GM23338 (cell line): ENCODE data around the gene LAYN. TPM values are rescaled to one million over a fixed set of nuclear protein-coding genes. Genes with fewer than 3 reads are reported as not detected.

Experiments used
- ATAC-seq: fragments of 200-7000 bp; cut with Tn5 transposase; 3 replicates; pipeline ENCODE4 v1.9.1; 2020
- DNase-seq: peaks from one replicate; pipeline ENCODE4 v3.0.0-alpha.2; 2015; ENCODE audit warnings: low spot score
- H2AFZ ChIP-seq: fragments of 200-600 bp; sonication (generic); 2 replicates; pipeline ENCODE4 v1.8.0; 2016; ENCODE audit warnings: antibody characterized with exemption, mild to moderate bottlenecking, moderate library complexity
- H3F3A ChIP-seq: fragments of 200-600 bp; sonication (generic); replicated peaks from 2 replicates; pipeline ENCODE4 v1.8.0; 2017; ENCODE audit warnings: antibody characterized with exemption, mixed run types, low read depth
- H3K27ac ChIP-seq: fragments of 200-600 bp; sonication (generic); 2 replicates; pipeline ENCODE4 v1.6.1; 2016; ENCODE audit warnings: low read depth
- H3K27me3 ChIP-seq: fragments of 200-600 bp; sonication (generic); 2 replicates; pipeline ENCODE4 v1.8.0; 2016; ENCODE audit warnings: mild to moderate bottlenecking, mixed run types, moderate library complexity; ENCODE audit not compliant: insufficient read depth
- H3K36me3 ChIP-seq: fragments of 200-600 bp; sonication (generic); 2 replicates; pipeline ENCODE4 v1.8.0; 2016; ENCODE audit warnings: mild to moderate bottlenecking; ENCODE audit not compliant: insufficient read depth
- H3K4me1 ChIP-seq: fragments of 200-600 bp; sonication (generic); 2 replicates; pipeline ENCODE4 v1.8.0; 2016; ENCODE audit warnings: mild to moderate bottlenecking, moderate library complexity; ENCODE audit not compliant: insufficient read depth
- H3K4me2 ChIP-seq: fragments of 200-600 bp; sonication (generic); 2 replicates; pipeline ENCODE4 v1.7.1; 2017; ENCODE audit warnings: mixed run types
- H3K4me3 ChIP-seq: fragments of 200-600 bp; sonication (generic); 2 replicates; pipeline ENCODE4 v1.6.1; 2016; ENCODE audit warnings: mixed run types
- H3K79me2 ChIP-seq: fragments of 200-600 bp; sonication (generic); replicated peaks from 2 replicates; pipeline ENCODE4 v1.8.0; 2017; ENCODE audit warnings: mild to moderate bottlenecking; ENCODE audit not compliant: insufficient read depth
- H3K9me2 ChIP-seq: fragments of 200-600 bp; sonication (generic); 2 replicates; pipeline ENCODE4 v1.8.0; 2017; ENCODE audit not compliant: insufficient read depth
- H4K20me1 ChIP-seq: fragments of 200-600 bp; sonication (generic); replicated peaks from 2 replicates; pipeline ENCODE4 v1.8.0; 2017; ENCODE audit warnings: mild to moderate bottlenecking; ENCODE audit not compliant: insufficient read depth
- H3K27ac Mint-ChIP-seq: 2 replicates; pipeline ENCODE4 v1.8.0; 2020; ENCODE audit warnings: inconsistent platforms, mild to moderate bottlenecking, moderate library complexity, mixed read lengths
- H3K27me3 Mint-ChIP-seq: 3 replicates; pipeline ENCODE4 v1.8.0; 2022; ENCODE audit warnings: low read depth, mild to moderate bottlenecking, moderate library complexity, mixed read lengths, inconsistent platforms; ENCODE audit not compliant: insufficient read depth, poor library complexity
- H3K36me3 Mint-ChIP-seq: 3 replicates; pipeline ENCODE4 v1.8.0; 2021; ENCODE audit warnings: low read depth, mild to moderate bottlenecking, inconsistent platforms, moderate library complexity, mixed read lengths
- H3K4me1 Mint-ChIP-seq: 3 replicates; pipeline ENCODE4 v1.8.0; 2020; ENCODE audit warnings: mild to moderate bottlenecking, inconsistent platforms, mixed read lengths
- H3K4me3 Mint-ChIP-seq: 3 replicates; pipeline ENCODE4 v1.8.0; 2021; ENCODE audit warnings: moderate library complexity, mild to moderate bottlenecking, inconsistent platforms, mixed read lengths
- H3K9me3 Mint-ChIP-seq: 3 replicates; pipeline ENCODE4 v1.8.0; 2020; ENCODE audit warnings: moderate library complexity, mild to moderate bottlenecking, inconsistent platforms, mixed read lengths
- CREB1 ChIP-seq: fragments of 250-450 bp; sonication (Bioruptor Pico); IDR thresholded peaks from 2 replicates; pipeline ENCODE4 v1.5.0; 2020; ENCODE audit warnings: low read depth, mild to moderate bottlenecking, moderate library complexity
- CTCF ChIP-seq, 2 experiments: fragments of 200-600 bp in 1 of 2; sonication (generic) in 1 of 2; conservative IDR thresholded peaks; 2 replicates each; pipeline versions ENCODE4 v1.5.1 to v1.6.1; 2016 to 2017; ENCODE audit warnings: antibody characterized with exemption in 2 of 2, low read depth in 2 of 2, mild to moderate bottlenecking in 2 of 2, moderate library complexity in 1 of 2
- ETS1 ChIP-seq: IDR thresholded peaks from 2 replicates; pipeline ENCODE4 v1.6.1; 2016; ENCODE audit warnings: antibody characterized with exemption
- EZH2 ChIP-seq: fragments of 200-600 bp; sonication (generic); IDR thresholded peaks from one replicate; pipeline ENCODE4 v1.8.0; 2017; ENCODE audit warnings: antibody characterized with exemption, mild to moderate bottlenecking, low read depth; ENCODE audit not compliant: unreplicated experiment
- EZH2phosphoT487 ChIP-seq: fragments of 200-600 bp; sonication (generic); IDR thresholded peaks from one replicate; pipeline ENCODE4 v1.8.1; 2018; ENCODE audit warnings: antibody characterized with exemption; ENCODE audit not compliant: unreplicated experiment
- JUNB ChIP-seq: IDR thresholded peaks from one replicate; pipeline ENCODE4 v1.6.1; 2016; ENCODE audit warnings: antibody characterized with exemption; ENCODE audit not compliant: unreplicated experiment
- NANOG ChIP-seq: IDR thresholded peaks from 2 replicates; pipeline ENCODE4 v1.6.1; 2016; ENCODE audit warnings: antibody characterized with exemption, borderline replicate concordance
- POLR2AphosphoS5 ChIP-seq: IDR thresholded peaks from 2 replicates; pipeline ENCODE4 v1.6.1; 2016; ENCODE audit warnings: antibody characterized with exemption, low read depth
- REST ChIP-seq: IDR thresholded peaks from one replicate; pipeline ENCODE4 v1.6.1; 2018; ENCODE audit warnings: antibody characterized with exemption; ENCODE audit not compliant: unreplicated experiment
- STAT1 ChIP-seq: IDR thresholded peaks from one replicate; pipeline ENCODE4 v1.6.1; 2016; ENCODE audit warnings: antibody characterized with exemption; ENCODE audit not compliant: unreplicated experiment
- ZNF114 ChIP-seq: fragments of 250-450 bp; sonication (Bioruptor Pico); IDR thresholded peaks from 2 replicates; pipeline ENCODE4 v1.5.0; 2020; ENCODE audit warnings: mild to moderate bottlenecking, moderate library complexity
- ZNF331 ChIP-seq: fragments of 250-450 bp; sonication (Bioruptor Pico); IDR thresholded peaks from 2 replicates; pipeline ENCODE4 v1.5.0; 2020; ENCODE audit warnings: low read depth, mild to moderate bottlenecking, moderate library complexity
- ZNF462 ChIP-seq: fragments of 250-450 bp; sonication (Bioruptor Pico); IDR thresholded peaks from 2 replicates; pipeline ENCODE4 v1.5.0; 2020; ENCODE audit warnings: mild to moderate bottlenecking, moderate library complexity
- polyA plus RNA-seq: library from polyadenylated mRNA; unstranded; fragments of >200 nt; fragmentation: Nextera tagmentation; extraction: Ambion mirVana; gene quantifications from 2 replicates; pipeline ENCODE4 v1.2.1, GENCODE V29; 2016
- total RNA-seq: library from RNA; depleted of rRNA; stranded (reverse); fragments of >200 nt; shearing (Covaris generic); gene quantifications from 2 replicates; pipeline ENCODE4 v1.2.3, GENCODE V29; 2014

Gene LAYN
- total and polyA plus RNA-seq, 2 experiments from 2014 or later: 6.8 to 7.9 TPM

- Histone ChIP-seq H3F3A (no peaks in the 10 kb centered on the region), H3K27me3 (peaks cover 28% of the 10 kb centered on the region), H3K79me2 (peaks cover 26% of the 10 kb centered on the region), H2AFZ (peak overlapping the region; percentile 99), H3K4me2 (peak overlapping the region; percentile 96), H3K36me3 (no peaks in the 10 kb centered on the region), H3K9me2 (no peaks in the 10 kb centered on the region), H4K20me1 (peaks cover 19% of the 10 kb centered on the region), H3K4me3 (peak overlapping the region; percentile 66), H3K27ac (no peak overlapping the region), H3K4me1 (peaks cover 22% of the 10 kb centered on the region)
- no peak for ATAC-seq
- Mint-ChIP-seq H3K4me1 (peaks cover 23% of the 10 kb centered on the region), H3K36me3 (no peaks in the 10 kb centered on the region), H3K4me3 (peak overlapping the region; percentile 75), H3K9me3 (no peaks in the 10 kb centered on the region), H3K27me3 (peaks cover 22% of the 10 kb centered on the region), H3K27ac (no peak overlapping the region)
- DNase-seq: no peak
- TF ChIP-seq REST (no peak), CREB1 (CRISPR knock-in tag) (no peak), JUNB (no peak), POLR2AphosphoS5 (no peak), ZNF331 (no peak), STAT1 (no peak), ZNF114 (no peak), NANOG (no peak), EZH2 (no peak), EZH2phosphoT487 (no peak), CTCF (conservative IDR thresholded peaks at IDR 0.05; ENCODE audit: low read depth in 2 of 2) (no peak), ZNF462 (CRISPR knock-in tag) (no peak), ETS1 (no peak)
Observed at GRCh38 chr11:111601636-111601978, 61.1 kb downstream of the LAYN start.
